ENCODE data around the gene CAPN15. TPM values are rescaled to one million over a fixed set of nuclear protein-coding genes. Genes with fewer than 3 reads are reported as not detected.

Gene CAPN15
- polyA plus RNA-seq, 1 of the 3 experiments (the other 2 are of a cell fraction) = 22.9 TPM

DNA sequence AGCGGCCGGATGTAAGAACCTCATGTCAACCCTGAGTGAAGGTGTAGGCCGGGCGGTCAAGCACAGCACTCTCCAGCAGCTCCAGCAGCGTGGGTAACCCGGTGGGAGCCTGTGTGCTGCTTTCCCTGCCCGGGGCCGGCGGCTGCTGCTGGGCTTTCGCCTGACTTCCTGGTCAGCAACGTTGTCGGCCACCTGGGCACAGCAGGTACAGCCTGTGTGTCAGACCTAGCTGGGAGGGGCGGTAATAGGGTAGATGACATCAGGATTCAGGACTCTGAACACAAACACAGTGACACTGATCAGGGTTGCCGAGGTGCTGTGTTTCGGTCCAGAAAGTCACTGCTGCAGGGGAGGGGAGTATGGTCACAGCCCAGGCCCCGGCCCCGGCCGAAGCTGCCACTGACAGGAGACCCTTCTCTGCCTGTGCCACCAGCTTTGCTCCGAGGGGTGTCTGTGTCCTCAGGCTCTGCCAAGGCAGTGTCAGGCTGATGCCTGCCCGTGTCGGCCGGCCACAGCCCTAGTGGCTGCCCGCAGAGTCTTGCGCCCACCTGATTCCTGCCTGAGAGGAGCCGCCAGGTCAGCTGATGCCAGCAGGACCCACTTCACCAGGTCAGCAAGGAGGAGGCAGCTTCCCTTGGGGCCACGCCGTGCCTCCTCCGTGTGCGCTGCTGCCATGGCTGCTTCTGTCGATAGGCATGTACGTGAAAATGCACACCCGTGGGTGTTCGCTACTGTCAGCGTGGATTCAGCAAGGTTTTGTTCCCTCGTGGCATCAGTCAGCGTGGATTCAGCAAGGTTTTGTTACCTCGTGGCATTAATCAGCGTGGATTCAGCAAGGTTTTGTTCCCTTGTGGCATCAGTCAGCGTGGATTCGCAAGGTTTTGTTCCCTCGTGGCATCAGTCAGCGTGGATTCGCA is 71.6 kb downstream of the CAPN15 start:
- no peaks in the 10 kb centered on the region for H3K27me3 ChIP-seq (ENCODE audit: insufficient read depth)
- WGBS (ENCODE audit: low lambda C conversion rate) = 97% methylated on average over 17 of the region's 43 CpGs
- H3K36me3 ChIP-seq (replicated peaks in 1 of 2; ENCODE audit: control insufficient read depth in 1 of 2, insufficient read depth in 2 of 2, low read length in 1 of 2) = peaks cover 2 to 3% of the 10 kb centered on the region in 2 experiments
- no peak overlapping the region for H3K4me3 ChIP-seq (ENCODE audit: low read depth in 2 of 2, low read length in 1 of 2)
- peaks cover 0 to 6% of the 10 kb centered on the region in 2 experiments; a peak in 1 of 4 replicates for H3K4me1 ChIP-seq (ENCODE audit: control insufficient read depth in 1 of 2, insufficient read depth in 2 of 2, low read depth in 1 of 2, low read length in 1 of 2)
- DNase-seq = no peak
- H3K9me3 ChIP-seq = no peaks in the 10 kb centered on the region
- H2AFZ ChIP-seq (ENCODE audit: low read depth) = no peak overlapping the region
- TF ChIP-seq YY1 (IDR thresholded peaks at IDR 0.05; ENCODE audit: low read depth) (no peak), FOXM1 (IDR thresholded peaks at IDR 0.05; ENCODE audit: low read depth) (no peak), GATA2 (CRISPR knock-in tag; IDR thresholded peaks at IDR 0.05) (no peak), EZH2phosphoT487 (IDR thresholded peaks at IDR 0.05; ENCODE audit: borderline replicate concordance, low read depth) (no peak), REST (IDR thresholded peaks at IDR 0.05; ENCODE audit: low read depth, low read length) (no peak)
- H3K4me2 ChIP-seq = no peak overlapping the region
- ChIA-PET POLR2A (no interaction called here), CTCF (interaction anchor here (1.9 kb wide), 2 partner anchors 9 to 11 kb away, joined by 6 to 7 read pairs; partner anchors contain the start of gene RAB40C)
- H3K9me2 ChIP-seq = no peaks in the 10 kb centered on the region
- H3K27ac ChIP-seq (ENCODE audit: low read depth in 2 of 2, low read length in 1 of 2) = no peak overlapping the region
- no peak overlapping the region for H3K9ac ChIP-seq
- peaks cover 64% of the 10 kb centered on the region for H3K79me2 ChIP-seq (ENCODE audit: insufficient read depth)
- H3F3A ChIP-seq (replicated peaks; ENCODE audit: insufficient read depth) = peaks cover 5% of the 10 kb centered on the region
- peaks cover 19% of the 10 kb centered on the region; the same call in 1 of the 2 replicates for H4K20me1 ChIP-seq (ENCODE audit: insufficient read depth)

- no peaks in the 10 kb centered on the region for H3K9me2 ChIP-seq
- H3K9me3 ChIP-seq = no peaks in the 10 kb centered on the region
- no peak overlapping the region for H2AFZ ChIP-seq (ENCODE audit: low read depth)
- DNase-seq = peak; percentile 70
- CTCF ChIA-PET = interaction anchor here (0.9 to 1.9 kb wide), 9 partner anchors 8 to 209 kb away, joined by 3 to 11 read pairs (median 4); partner anchors contain the start of gene RAB40C
- 60% methylated on average over 7 of the region's 7 CpGs for WGBS (ENCODE audit: low lambda C conversion rate)
- POLR2A ChIA-PET = no interaction called here
- peaks cover 5% of the 10 kb centered on the region for H3F3A ChIP-seq (replicated peaks; ENCODE audit: insufficient read depth)
- no peaks in the 10 kb centered on the region for H3K27me3 ChIP-seq (ENCODE audit: insufficient read depth)
- TF ChIP-seq JUND (IDR thresholded peaks at IDR 0.05) (no peak), RAD21 (IDR thresholded peaks at IDR 0.05; ENCODE audit: low read length) (peak; percentile 37), SMC3 (IDR thresholded peaks at IDR 0.05; ENCODE audit: low read depth, low read length) (peak; percentile 26; the same call in 1 of the 2 replicates), TAF1 (IDR thresholded peaks at IDR 0.05; ENCODE audit: borderline replicate concordance, low read depth, low read length) (no peak), CHD2 (IDR thresholded peaks at IDR 0.05; ENCODE audit: low read length, partially characterized antibody) (no peak), FOSL2 (IDR thresholded peaks at IDR 0.05; ENCODE audit: borderline replicate concordance, low read depth) (no peak), FOXM1 (IDR thresholded peaks at IDR 0.05; ENCODE audit: low read depth) (no peak), CTCF (IDR thresholded peaks at IDR 0.05) (peak; percentile 30; the same call in 1 of the 2 replicates), EP300 (IDR thresholded peaks at IDR 0.05; ENCODE audit: borderline replicate concordance in 1 of 2, low read depth in 1 of 2, low read length in 1 of 2) (no peak), MXI1 (IDR thresholded peaks at IDR 0.05; ENCODE audit: low read depth, low read length) (no peak), MEF2A (IDR thresholded peaks at IDR 0.05; ENCODE audit: borderline replicate concordance, low read depth) (no peak), POLR2AphosphoS5 (IDR thresholded peaks at IDR 0.05; ENCODE audit: low read depth, low read length) (no peak), RCOR1 (IDR thresholded peaks at IDR 0.05; ENCODE audit: low read length) (no peak)
- no peak overlapping the region for H3K27ac ChIP-seq (ENCODE audit: low read depth in 2 of 2, low read length in 1 of 2)
- no peak overlapping the region for H3K9ac ChIP-seq
- H3K79me2 ChIP-seq (ENCODE audit: insufficient read depth) = peaks cover 66% of the 10 kb centered on the region
- no peak overlapping the region; a peak in 1 of 4 replicates for H3K4me3 ChIP-seq (ENCODE audit: low read depth in 2 of 2, low read length in 1 of 2)
- H4K20me1 ChIP-seq (ENCODE audit: insufficient read depth) = peaks cover 11% of the 10 kb centered on the region; the same call in 1 of the 2 replicates
- no peak overlapping the region for H3K4me2 ChIP-seq
- peaks cover 0 to 6% of the 10 kb centered on the region in 2 experiments; a peak in 1 of 4 replicates for H3K4me1 ChIP-seq (ENCODE audit: control insufficient read depth in 1 of 2, insufficient read depth in 2 of 2, low read depth in 1 of 2, low read length in 1 of 2)
- H3K36me3 ChIP-seq (replicated peaks in 1 of 2; ENCODE audit: control insufficient read depth in 1 of 2, insufficient read depth in 2 of 2, low read length in 1 of 2) = peaks cover 2 to 11% of the 10 kb centered on the region in 2 experiments
Observed at GRCh38 chr16:600781-601180, 73.3 kb downstream of the CAPN15 start.

Data from SK-N-SH (cell line).